Mesodermal cell (in vitro differentiated cells): Measurements from ENCODE around the gene CYB561. TPM values are rescaled to one million over a fixed set of nuclear protein-coding genes. Genes with fewer than 3 reads are reported as not detected.

Experiments used
- H3K27ac ChIP-seq: 2 replicates; pipeline ENCODE4 v1.7.0; 2013; ENCODE audit warnings: mild to moderate bottlenecking, low read depth, low read length, moderate library complexity; ENCODE audit not compliant: severe bottlenecking
- H3K36me3 ChIP-seq: 2 replicates; pipeline ENCODE4 v1.7.1; 2013; ENCODE audit warnings: mild to moderate bottlenecking, low read length, moderate library complexity; ENCODE audit not compliant: control insufficient read depth, insufficient read depth
- H3K4me1 ChIP-seq: one replicate; pipeline ENCODE4 v1.7.1; 2013; ENCODE audit warnings: mild to moderate bottlenecking, low read length; ENCODE audit not compliant: insufficient read depth, control insufficient read depth, poor library complexity, severe bottlenecking
- H3K4me3 ChIP-seq: 2 replicates; pipeline ENCODE4 v1.7.0; 2013; ENCODE audit warnings: low read length, control low read depth, mild to moderate bottlenecking; ENCODE audit not compliant: insufficient read depth, poor library complexity, severe bottlenecking; ENCODE audit errors: extremely low read depth
- H3K9me3 ChIP-seq: 2 replicates; pipeline ENCODE4 v1.7.1; 2013; ENCODE audit warnings: mild to moderate bottlenecking, low read length, moderate library complexity; ENCODE audit not compliant: control insufficient read depth
- WGBS, 2 experiments: methylation state at CpG; one replicate each; pipeline ENCODE4 v1.1.5; 2013; ENCODE audit warnings: missing lambda C conversion rate in 2 of 2; ENCODE audit not compliant: insufficient coverage in 2 of 2; 5-methylcytosine and 5-hydroxymethylcytosine counted together
- polyA plus RNA-seq, 2 experiments: library from polyadenylated mRNA; stranded (reverse); fragments of 50-300 nt; gene quantifications; one replicate each; pipeline ENCODE4 v1.2.3, GENCODE V29; 2013

CYB561 gene
- 11.8 TPM for polyA plus RNA-seq (2013, experiment 1 of 2)
- 8.7 TPM for polyA plus RNA-seq (2013, experiment 2 of 2)

DNA sequence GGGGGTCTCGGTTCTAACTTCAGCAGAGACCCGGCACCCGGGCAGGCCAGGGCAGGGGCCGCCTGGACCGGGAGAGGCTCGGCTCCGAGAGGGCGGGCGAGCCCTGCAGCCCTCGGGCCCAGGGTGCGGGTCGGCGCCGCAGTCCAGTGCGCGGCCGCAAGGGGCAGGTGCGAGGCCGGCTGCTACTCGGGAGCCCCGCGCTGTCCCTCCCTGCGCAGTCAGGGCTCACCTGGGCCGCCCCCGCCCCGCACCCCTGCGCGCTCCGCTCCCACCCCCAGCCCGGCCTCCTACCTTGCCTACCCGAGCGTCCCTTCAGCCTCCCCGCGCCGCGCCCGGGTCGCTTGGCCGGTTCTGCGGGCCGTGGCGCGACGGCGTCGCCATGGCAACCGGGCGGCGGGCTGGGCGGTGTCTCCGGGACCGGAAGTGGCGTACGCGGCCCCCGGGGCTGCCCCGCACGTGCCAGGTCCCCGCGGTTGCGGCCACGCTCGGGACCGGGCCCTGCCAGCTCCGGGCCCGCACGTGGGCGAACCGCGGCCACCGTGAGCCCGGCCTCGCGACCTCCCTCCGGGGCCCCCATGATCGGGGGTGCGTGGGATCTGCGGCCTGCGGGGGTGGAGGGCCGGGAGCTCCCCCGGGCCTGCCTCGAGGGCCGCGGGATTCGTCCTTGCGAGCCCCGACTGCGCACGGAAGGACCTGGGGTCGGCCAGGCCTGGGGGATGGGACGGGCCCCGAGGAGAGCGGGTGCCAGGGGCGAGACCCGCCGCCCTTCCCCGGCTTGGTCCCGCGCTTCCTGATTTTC is at the start of gene CYB561:
Gene CYB561, minus strand, starts transcription at position 353 of the 799 bp plus-strand sequence. CDS start 8,759 bp downstream, outside the sequence.
- 2 to 4% methylated on average over 66 to 78 of the region's 99 CpGs for WGBS, 2 experiments
- H3K4me1 ChIP-seq, result peaks cover 21% of the 10 kb centered on the region
- no peaks in the 10 kb centered on the region for H3K9me3 ChIP-seq
- peak within 1 kb of the TSS; percentile 58 for H3K27ac ChIP-seq
- no peaks in the 10 kb centered on the region for H3K36me3 ChIP-seq
- peak within 1 kb of the TSS; percentile 36 for H3K4me3 ChIP-seq

- H3K36me3 ChIP-seq, result no peaks in the 10 kb centered on the region
- WGBS, 2 experiments, result 88 to 94% methylated on average over 6 of the region's 6 CpGs
- peaks cover 5% of the 10 kb centered on the region for H3K4me1 ChIP-seq
- H3K27ac ChIP-seq, result no peak overlapping the region
- no peak overlapping the region for H3K4me3 ChIP-seq
- no peaks in the 10 kb centered on the region for H3K9me3 ChIP-seq
These were observed 49.4 kb upstream of the CYB561 start for GRCh38 chr17:63495491-63495890.

DNA sequence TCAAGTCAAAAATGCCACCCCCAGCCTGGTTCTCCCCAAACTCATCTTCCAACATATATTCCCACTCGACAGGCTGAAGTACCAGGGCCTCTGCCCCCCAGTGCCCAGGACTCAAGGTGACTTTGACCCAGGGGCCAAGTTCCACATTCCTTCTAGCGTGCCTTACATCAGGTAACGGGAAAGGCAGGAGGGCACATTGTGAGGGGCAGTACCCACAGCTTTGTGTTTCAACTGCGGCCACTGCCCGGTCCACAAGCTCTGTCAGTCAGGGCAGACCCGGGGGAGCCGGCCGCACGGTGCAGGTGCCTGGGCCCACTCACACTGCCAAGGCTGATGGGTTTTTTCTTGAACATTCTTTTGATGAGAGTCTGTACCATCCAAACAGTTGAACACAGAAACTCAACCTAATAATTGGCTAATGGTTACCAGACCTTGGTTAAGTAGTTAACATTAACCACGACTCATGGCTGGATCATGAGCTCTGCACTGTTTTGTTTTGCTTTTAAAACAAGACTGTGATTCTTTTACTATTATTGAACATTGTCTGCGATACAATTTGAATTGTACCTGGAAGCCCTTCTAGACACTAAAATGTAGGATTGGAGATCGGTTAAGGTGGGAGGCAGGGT is 48.3 kb upstream of the CYB561 start:
- H3K4me1 ChIP-seq, result peaks cover 4% of the 10 kb centered on the region

GRCh38 chr17:63493411-63493810 is 47.3 kb upstream of the CYB561 start:
- no peak overlapping the region for H3K27ac ChIP-seq
- no peaks in the 10 kb centered on the region for H3K4me1 ChIP-seq
- no peak overlapping the region for H3K4me3 ChIP-seq
- H3K36me3 ChIP-seq, result no peaks in the 10 kb centered on the region
- WGBS, 2 experiments, result 93% methylated on average over 7 to 9 of the region's 9 CpGs
- H3K9me3 ChIP-seq, result no peaks in the 10 kb centered on the region

More for the DNA sequence above, 48.3 kb upstream of the CYB561 start:
- no peaks in the 10 kb centered on the region for H3K36me3 ChIP-seq
- H3K4me3 ChIP-seq, result no peak overlapping the region
- 92 to 100% methylated on average over 8 to 10 of the region's 12 CpGs for WGBS, 2 experiments
- no peaks in the 10 kb centered on the region for H3K9me3 ChIP-seq
- no peak overlapping the region for H3K27ac ChIP-seq

DNA sequence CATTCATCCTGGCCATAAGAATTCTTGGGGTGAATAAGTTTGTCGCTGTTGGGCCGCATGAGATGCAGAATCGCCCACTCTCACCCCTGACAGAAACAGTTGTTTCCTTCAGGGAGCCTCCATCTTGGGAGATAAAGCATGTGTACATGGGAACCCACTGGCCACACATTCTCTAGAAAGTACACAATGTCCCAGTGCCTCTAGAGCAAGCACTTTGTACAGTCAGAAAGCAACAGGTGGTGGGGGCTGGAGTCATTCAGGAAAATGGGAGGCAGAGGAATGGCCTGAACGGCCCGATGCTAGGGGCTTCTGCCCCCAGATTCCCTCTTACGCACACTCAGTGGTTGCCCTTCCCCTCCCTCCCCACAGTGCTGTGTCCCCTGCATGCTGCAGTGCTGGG is 46.8 kb upstream of the CYB561 start:
- Histone ChIP-seq H3K4me1 (no peaks in the 10 kb centered on the region), H3K9me3 (no peaks in the 10 kb centered on the region), H3K4me3 (no peak overlapping the region), H3K27ac (no peak overlapping the region), H3K36me3 (no peaks in the 10 kb centered on the region)
- 94 to 95% methylated on average over 3 to 5 of the region's 6 CpGs for WGBS, 2 experiments

- no peak overlapping the region for H3K27ac ChIP-seq
- no peak overlapping the region for H3K4me3 ChIP-seq
- no peaks in the 10 kb centered on the region for H3K4me1 ChIP-seq
- 85 to 96% methylated on average over 5 to 10 of the region's 10 CpGs for WGBS, 2 experiments
- no peaks in the 10 kb centered on the region for H3K9me3 ChIP-seq
- H3K36me3 ChIP-seq, result no peaks in the 10 kb centered on the region
These were observed 46.0 kb upstream of the CYB561 start for GRCh38 chr17:63491977-63492618.

GRCh38 chr17:63491413-63491812 is 45.3 kb upstream of the CYB561 start:
- no peaks in the 10 kb centered on the region for H3K4me1 ChIP-seq
- WGBS, 2 experiments, result 87 to 92% methylated on average over 8 of the region's 8 CpGs

DNA sequence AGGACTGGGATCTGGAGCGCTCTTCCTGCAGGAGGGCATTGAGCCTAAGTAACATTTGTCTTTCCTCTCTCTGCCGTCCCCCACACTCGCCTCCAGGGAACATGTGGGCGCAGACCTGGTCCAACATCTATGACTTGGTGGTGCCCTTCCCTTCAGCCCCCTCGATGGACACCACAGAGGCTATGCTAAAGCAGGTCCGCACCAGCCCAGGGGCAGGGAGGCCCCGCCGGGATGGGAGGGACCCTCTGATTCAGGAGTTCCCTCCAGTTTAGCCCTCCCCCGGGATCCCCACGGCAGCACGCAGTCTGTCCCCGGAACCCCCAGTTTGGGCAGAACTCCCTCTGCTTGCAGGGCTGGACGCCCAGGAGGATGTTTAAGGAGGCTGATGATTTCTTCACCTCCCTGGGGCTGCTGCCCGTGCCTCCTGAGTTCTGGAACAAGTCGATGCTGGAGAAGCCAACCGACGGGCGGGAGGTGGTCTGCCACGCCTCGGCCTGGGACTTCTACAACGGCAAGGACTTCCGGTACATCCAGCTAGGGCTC is 44.8 kb upstream of the CYB561 start:
- Histone ChIP-seq H3K9me3 (no peaks in the 10 kb centered on the region), H3K4me1 (no peaks in the 10 kb centered on the region), H3K36me3 (no peaks in the 10 kb centered on the region), H3K27ac (no peak overlapping the region), H3K4me3 (no peak overlapping the region)
- WGBS, 2 experiments, result 92 to 93% methylated on average over 22 of the region's 22 CpGs

More at GRCh38 chr17:63491413-63491812, 45.3 kb upstream of the CYB561 start:
- Histone ChIP-seq H3K9me3 (no peaks in the 10 kb centered on the region), H3K27ac (no peak overlapping the region), H3K36me3 (no peaks in the 10 kb centered on the region), H3K4me3 (no peak overlapping the region)

DNA sequence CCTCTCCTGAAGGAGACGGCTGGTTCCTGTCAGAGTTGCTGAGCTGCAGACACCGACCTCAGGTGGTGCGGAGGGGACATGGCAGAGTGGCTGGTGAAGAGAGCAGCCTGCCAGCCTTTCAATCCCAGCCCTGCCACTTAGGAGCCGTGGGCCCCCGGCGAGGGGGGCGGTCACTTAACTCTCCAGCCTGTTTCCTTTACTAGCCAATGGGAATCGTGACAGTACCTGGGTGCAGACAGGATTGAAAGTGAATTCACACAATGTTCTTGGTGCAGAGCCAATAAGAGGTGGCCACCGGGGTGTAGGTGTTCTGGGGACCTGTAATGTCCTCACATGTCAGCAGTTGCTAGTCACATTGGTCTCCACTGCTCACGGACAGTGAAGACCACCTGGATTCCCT is 44.2 kb upstream of the CYB561 start:
- Histone ChIP-seq H3K9me3 (no peaks in the 10 kb centered on the region), H3K4me3 (no peak overlapping the region), H3K4me1 (no peaks in the 10 kb centered on the region), H3K27ac (no peak overlapping the region), H3K36me3 (no peaks in the 10 kb centered on the region)
- WGBS, 2 experiments, result 73 to 91% methylated on average over 7 to 9 of the region's 10 CpGs

DNA sequence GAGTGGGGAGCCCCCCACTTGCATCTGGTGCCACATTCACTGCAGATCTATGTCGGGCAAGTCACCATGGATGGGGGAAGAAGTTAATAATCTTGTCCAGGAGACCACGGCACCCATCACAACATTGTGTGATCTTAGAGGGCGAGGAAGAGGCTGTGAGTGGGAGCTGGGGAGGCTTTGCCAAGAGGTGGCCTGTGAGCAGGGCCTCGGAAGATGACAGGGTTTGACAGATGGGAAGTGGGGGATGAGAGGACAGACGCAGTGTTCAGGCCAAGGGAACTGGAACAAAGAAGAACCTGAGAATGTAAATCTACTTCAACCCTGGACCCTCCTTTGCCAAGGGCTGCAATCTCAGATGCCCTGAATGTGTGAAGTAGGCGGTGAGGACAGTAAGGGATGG is 43.2 kb upstream of the CYB561 start:
- 75 to 91% methylated on average over 4 to 5 of the region's 6 CpGs for WGBS, 2 experiments
- Histone ChIP-seq H3K27ac (no peak overlapping the region), H3K4me3 (no peak overlapping the region)

More for the DNA sequence above, 43.2 kb upstream of the CYB561 start:
- Histone ChIP-seq H3K9me3 (no peaks in the 10 kb centered on the region), H3K4me1 (no peaks in the 10 kb centered on the region), H3K36me3 (no peaks in the 10 kb centered on the region)
